Subcutaneous adipose tissue (tissue), 4 donors: ENCODE results near the gene VAV2. TPM values are rescaled to one million over a fixed set of nuclear protein-coding genes. Genes with fewer than 3 reads are reported as not detected.

Experiments
- CTCF ChIP-seq: fragments of 450-650 bp; IDR thresholded peaks from one replicate; pipeline ENCODE4 v1.5.1; 2016; ENCODE audit warnings: low read depth, mild to moderate bottlenecking, control low read depth, antibody characterized with exemption, moderate library complexity
- total RNA-seq, 4 donors: library from RNA; depleted of rRNA; stranded (reverse); fragments of >200 nt; gene quantifications; one replicate each; pipeline ENCODE4 v1.1.0, GENCODE V29; 2016

VAV2 gene
- total RNA-seq, 4 donors from 2014 or later: 3.6 to 6.8 (median 4.8) TPM

GRCh38 chr9:133763272-133764183, 228.6 kb downstream of the VAV2 start:
- TF ChIP-seq CTCF: no peak

GRCh38 chr9:133762488-133763271, 229.4 kb downstream of the VAV2 start:
- TF ChIP-seq CTCF: no peak

GRCh38 chr9:133761641-133762248, 230.4 kb downstream of the VAV2 start:
- no peak for TF ChIP-seq CTCF

GRCh38 chr9:133760713-133761290, 231.3 kb downstream of the VAV2 start:
- TF ChIP-seq CTCF: no peak

GRCh38 chr9:133759946-133760345, 232.2 kb downstream of the VAV2 start:
- TF ChIP-seq CTCF: no peak

- no peak for TF ChIP-seq CTCF
These were observed 232.8 kb downstream of the VAV2 start for GRCh38 chr9:133759146-133759900.
